Spleen (tissue), 7 donors: Measurements from ENCODE around the gene ZFP30.

Source experiments
- POLR2A ChIP-seq, 3 donors: fragments of 450-650 bp; IDR thresholded peaks; one replicate each; pipeline ENCODE4 v1.5.1; 2017; ENCODE audit warnings: antibody characterized with exemption in 3 of 3, mild to moderate bottlenecking in 1 of 3
- TF ChIP-seq, protein P1 (sequence below), 11 experiments: fragments of 200-600 bp in 7 of 11; fragments of 450-650 bp in 4 of 11; sonication (generic) in 4 of 11; IDR thresholded peaks in 8 of 11; conservative IDR thresholded peaks in 3 of 11; 1 replicate in 7 of 11; 2 replicates in 4 of 11; pipeline versions ENCODE4 v1.4.0 to v1.8.0; 2016 to 2021; ENCODE audit warnings: antibody characterized with exemption in 11 of 11, inconsistent platforms in 4 of 11, mild to moderate bottlenecking in 1 of 11
- donor health status: DM: no; HTN: no; CAD: no; lungs with moderate emphysema.
- donor health status: DM: no; HTN: no; CAD: no.
- donor health status: DM: no; HTN: no; CAD: no.

DNA sequence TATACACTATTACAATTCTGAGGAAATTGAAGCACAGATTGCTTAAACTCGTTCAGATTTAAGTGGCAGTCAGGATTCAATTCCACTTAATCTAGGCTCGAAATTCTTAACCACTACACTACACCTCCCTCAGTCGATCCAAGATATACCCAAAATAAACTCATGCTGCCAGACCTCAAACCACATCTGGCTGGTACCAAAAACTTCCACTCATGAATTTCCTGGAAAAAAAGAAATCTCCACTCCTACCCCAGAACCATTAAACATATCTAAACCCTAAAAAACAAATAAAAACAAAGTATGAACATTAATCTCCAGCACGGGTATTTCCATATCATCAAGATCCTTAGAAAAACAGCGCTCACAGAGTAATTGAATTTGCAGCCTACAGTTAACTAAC is 1.1 kb downstream of the ZFP30 start:
- TF ChIP-seq, protein P1, sequence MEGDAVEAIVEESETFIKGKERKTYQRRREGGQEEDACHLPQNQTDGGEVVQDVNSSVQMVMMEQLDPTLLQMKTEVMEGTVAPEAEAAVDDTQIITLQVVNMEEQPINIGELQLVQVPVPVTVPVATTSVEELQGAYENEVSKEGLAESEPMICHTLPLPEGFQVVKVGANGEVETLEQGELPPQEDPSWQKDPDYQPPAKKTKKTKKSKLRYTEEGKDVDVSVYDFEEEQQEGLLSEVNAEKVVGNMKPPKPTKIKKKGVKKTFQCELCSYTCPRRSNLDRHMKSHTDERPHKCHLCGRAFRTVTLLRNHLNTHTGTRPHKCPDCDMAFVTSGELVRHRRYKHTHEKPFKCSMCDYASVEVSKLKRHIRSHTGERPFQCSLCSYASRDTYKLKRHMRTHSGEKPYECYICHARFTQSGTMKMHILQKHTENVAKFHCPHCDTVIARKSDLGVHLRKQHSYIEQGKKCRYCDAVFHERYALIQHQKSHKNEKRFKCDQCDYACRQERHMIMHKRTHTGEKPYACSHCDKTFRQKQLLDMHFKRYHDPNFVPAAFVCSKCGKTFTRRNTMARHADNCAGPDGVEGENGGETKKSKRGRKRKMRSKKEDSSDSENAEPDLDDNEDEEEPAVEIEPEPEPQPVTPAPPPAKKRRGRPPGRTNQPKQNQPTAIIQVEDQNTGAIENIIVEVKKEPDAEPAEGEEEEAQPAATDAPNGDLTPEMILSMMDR (IDR thresholded peaks at IDR 0.05 in 8 of 11, conservative IDR thresholded peaks at IDR 0.05 in 3 of 11), result no peak
- TF ChIP-seq POLR2A (IDR thresholded peaks at IDR 0.05), result no peak
